Measurements from ENCODE around the gene SNCA.

The SNCA gene

GRCh38 chr4:89800012-89800516 lies 36.9 kb downstream of the SNCA start:
- H3K4me2 ChIP-seq (ENCODE audit: low read length, poor library complexity, severe bottlenecking) = no peak overlapping the region
- no peak overlapping the region for H2BK120ac ChIP-seq (ENCODE audit: low read depth, low read length)
- no peak overlapping the region for H3K27ac ChIP-seq (ENCODE audit: low read length, poor library complexity, severe bottlenecking)
- H3K79me1 ChIP-seq (replicated peaks; ENCODE audit: low read length, poor library complexity, severe bottlenecking) = no peaks in the 10 kb centered on the region
- H4K8ac ChIP-seq (ENCODE audit: low read length) = no peak overlapping the region
- no peaks in the 10 kb centered on the region for H3K9me3 ChIP-seq (ENCODE audit: control insufficient read depth, low read length)
- WGBS = 67% methylated on average over 1 of the region's 3 CpGs
- no peak overlapping the region for H2BK5ac ChIP-seq (ENCODE audit: low read depth, low read length, poor library complexity, severe bottlenecking)
- H2AK5ac ChIP-seq (ENCODE audit: low read length, severe bottlenecking) = no peak overlapping the region
- no peak overlapping the region for H3K23ac ChIP-seq (ENCODE audit: low read length in 2 of 2)
- no peak overlapping the region for H2AFZ ChIP-seq (ENCODE audit: low read depth, low read length)
- no peak overlapping the region for H3K9ac ChIP-seq (ENCODE audit: low read length)
- H3K36me3 ChIP-seq (ENCODE audit: control insufficient read depth in 1 of 2, insufficient read depth in 2 of 2, low read depth in 1 of 2, low read length in 2 of 2) = no peaks in the 10 kb centered on the region
- H3K4me1 ChIP-seq (ENCODE audit: control insufficient read depth, insufficient read depth, low read depth, low read length) = no peaks in the 10 kb centered on the region
- no peak overlapping the region for H2BK12ac ChIP-seq (ENCODE audit: low read length in 2 of 2)
- peak; percentile 54 for DNase-seq
- H3K4me3 ChIP-seq (ENCODE audit: insufficient read depth in 1 of 2, low read depth in 1 of 2, low read length in 2 of 2) = no peak overlapping the region
- no peak overlapping the region for H2BK15ac ChIP-seq (ENCODE audit: low read depth, poor library complexity, severe bottlenecking)
- no peak overlapping the region for H4K91ac ChIP-seq (ENCODE audit: low read length)
- H3K14ac ChIP-seq (ENCODE audit: low read length in 2 of 2) = no peak overlapping the region
- no peaks in the 10 kb centered on the region for H3K27me3 ChIP-seq (ENCODE audit: control insufficient read depth in 1 of 2, insufficient read depth in 1 of 2, low read length in 2 of 2)
- H3K18ac ChIP-seq (ENCODE audit: low read depth in 1 of 2, low read length in 2 of 2) = no peak overlapping the region
- no peak overlapping the region for H3K4ac ChIP-seq (ENCODE audit: low read depth in 1 of 2, low read length in 2 of 2)

DNA sequence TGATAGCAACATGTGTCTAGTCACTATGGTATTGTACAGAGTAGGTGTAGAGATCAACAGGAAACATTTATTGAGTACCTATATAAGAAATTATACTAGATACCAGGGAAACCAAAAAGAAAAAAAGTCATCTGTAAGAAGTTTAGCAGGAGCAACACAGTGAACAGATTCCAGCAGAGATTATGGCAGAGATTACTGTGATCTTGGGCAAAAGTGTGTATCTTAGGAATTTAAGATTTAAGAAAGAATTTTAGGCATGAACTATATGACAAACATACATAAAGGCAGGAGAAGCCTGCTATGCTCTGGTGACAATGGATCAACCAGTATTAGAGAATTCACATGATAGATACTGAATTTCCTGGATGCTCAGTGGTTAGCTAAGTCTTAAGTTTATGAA lies 37.9 kb downstream of the SNCA start:
- Histone ChIP-seq H3K4ac (ENCODE audit: low read depth in 1 of 2, low read length in 2 of 2) (no peak overlapping the region), H3K23ac (ENCODE audit: low read length in 2 of 2) (no peak overlapping the region), H3K9ac (ENCODE audit: low read length) (no peak overlapping the region), H4K91ac (ENCODE audit: low read length) (no peak overlapping the region), H4K8ac (ENCODE audit: low read length) (no peak overlapping the region), H3K4me2 (ENCODE audit: low read length, poor library complexity, severe bottlenecking) (no peak overlapping the region), H3K27ac (ENCODE audit: low read length, poor library complexity, severe bottlenecking) (no peak overlapping the region), H3K27me3 (ENCODE audit: control insufficient read depth in 1 of 2, insufficient read depth in 1 of 2, low read length in 2 of 2) (no peaks in the 10 kb centered on the region), H3K36me3 (ENCODE audit: control insufficient read depth in 1 of 2, insufficient read depth in 2 of 2, low read depth in 1 of 2, low read length in 2 of 2) (no peaks in the 10 kb centered on the region), H3K4me3 (ENCODE audit: insufficient read depth in 1 of 2, low read depth in 1 of 2, low read length in 2 of 2) (no peak overlapping the region), H2BK15ac (ENCODE audit: low read depth, poor library complexity, severe bottlenecking) (no peak overlapping the region), H3K18ac (ENCODE audit: low read depth in 1 of 2, low read length in 2 of 2) (no peak overlapping the region), H2AFZ (ENCODE audit: low read depth, low read length) (no peak overlapping the region), H2AK5ac (ENCODE audit: low read length, severe bottlenecking) (no peak overlapping the region), H3K4me1 (ENCODE audit: control insufficient read depth, insufficient read depth, low read depth, low read length) (no peaks in the 10 kb centered on the region), H2BK5ac (ENCODE audit: low read depth, low read length, poor library complexity, severe bottlenecking) (no peak overlapping the region), H3K14ac (ENCODE audit: low read length in 2 of 2) (no peak overlapping the region), H2BK12ac (ENCODE audit: low read length in 2 of 2) (no peak overlapping the region), H3K9me3 (ENCODE audit: control insufficient read depth, low read length) (no peaks in the 10 kb centered on the region), H2BK120ac (ENCODE audit: low read depth, low read length) (no peak overlapping the region), H3K79me1 (replicated peaks; ENCODE audit: low read length, poor library complexity, severe bottlenecking) (no peaks in the 10 kb centered on the region)
- DNase-seq = no peak

DNA sequence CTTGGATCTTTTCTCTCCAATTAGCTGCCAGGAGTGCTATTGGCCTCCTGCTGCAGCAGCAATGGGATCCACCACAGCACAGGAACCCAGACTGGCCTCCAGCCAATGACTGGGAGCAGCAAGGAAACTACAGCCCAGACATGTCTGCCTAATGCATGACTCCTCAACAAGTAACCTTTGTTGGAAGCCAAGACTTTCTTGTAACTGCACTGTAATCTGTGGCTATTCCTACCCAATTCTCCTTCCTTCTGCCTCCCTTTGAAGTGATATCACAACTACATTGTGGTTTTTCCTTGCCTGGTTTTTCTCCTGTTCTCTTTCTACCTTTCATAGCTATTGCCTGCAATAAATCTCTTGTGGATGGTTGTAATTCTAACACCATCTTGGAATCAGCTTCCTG lies 39.8 kb downstream of the SNCA start:
- Histone ChIP-seq H3K4me1 (ENCODE audit: control insufficient read depth, insufficient read depth, low read depth, low read length) (no peaks in the 10 kb centered on the region), H3K4me3 (ENCODE audit: insufficient read depth in 1 of 2, low read depth in 1 of 2, low read length in 2 of 2) (no peak overlapping the region), H3K9me3 (ENCODE audit: control insufficient read depth, low read length) (no peaks in the 10 kb centered on the region), H3K4me2 (ENCODE audit: low read length, poor library complexity, severe bottlenecking) (no peak overlapping the region), H3K36me3 (ENCODE audit: control insufficient read depth in 1 of 2, insufficient read depth in 2 of 2, low read depth in 1 of 2, low read length in 2 of 2) (no peaks in the 10 kb centered on the region), H3K9ac (ENCODE audit: low read length) (no peak overlapping the region), H2BK120ac (ENCODE audit: low read depth, low read length) (no peak overlapping the region), H3K79me1 (replicated peaks; ENCODE audit: low read length, poor library complexity, severe bottlenecking) (no peaks in the 10 kb centered on the region), H3K4ac (ENCODE audit: low read depth in 1 of 2, low read length in 2 of 2) (no peak overlapping the region), H3K27me3 (ENCODE audit: control insufficient read depth in 1 of 2, insufficient read depth in 1 of 2, low read length in 2 of 2) (no peaks in the 10 kb centered on the region), H2AK5ac (ENCODE audit: low read length, severe bottlenecking) (no peak overlapping the region), H3K14ac (ENCODE audit: low read length in 2 of 2) (no peak overlapping the region), H4K8ac (ENCODE audit: low read length) (peak overlapping the region; percentile 4), H2BK5ac (ENCODE audit: low read depth, low read length, poor library complexity, severe bottlenecking) (no peak overlapping the region), H2BK15ac (ENCODE audit: low read depth, poor library complexity, severe bottlenecking) (no peak overlapping the region), H4K91ac (ENCODE audit: low read length) (no peak overlapping the region), H3K23ac (ENCODE audit: low read length in 2 of 2) (no peak overlapping the region), H3K18ac (ENCODE audit: low read depth in 1 of 2, low read length in 2 of 2) (no peak overlapping the region), H3K27ac (ENCODE audit: low read length, poor library complexity, severe bottlenecking) (no peak overlapping the region), H2AFZ (ENCODE audit: low read depth, low read length) (no peak overlapping the region), H2BK12ac (ENCODE audit: low read length in 2 of 2) (no peak overlapping the region)
- DNase-seq = peak; percentile 11

DNA sequence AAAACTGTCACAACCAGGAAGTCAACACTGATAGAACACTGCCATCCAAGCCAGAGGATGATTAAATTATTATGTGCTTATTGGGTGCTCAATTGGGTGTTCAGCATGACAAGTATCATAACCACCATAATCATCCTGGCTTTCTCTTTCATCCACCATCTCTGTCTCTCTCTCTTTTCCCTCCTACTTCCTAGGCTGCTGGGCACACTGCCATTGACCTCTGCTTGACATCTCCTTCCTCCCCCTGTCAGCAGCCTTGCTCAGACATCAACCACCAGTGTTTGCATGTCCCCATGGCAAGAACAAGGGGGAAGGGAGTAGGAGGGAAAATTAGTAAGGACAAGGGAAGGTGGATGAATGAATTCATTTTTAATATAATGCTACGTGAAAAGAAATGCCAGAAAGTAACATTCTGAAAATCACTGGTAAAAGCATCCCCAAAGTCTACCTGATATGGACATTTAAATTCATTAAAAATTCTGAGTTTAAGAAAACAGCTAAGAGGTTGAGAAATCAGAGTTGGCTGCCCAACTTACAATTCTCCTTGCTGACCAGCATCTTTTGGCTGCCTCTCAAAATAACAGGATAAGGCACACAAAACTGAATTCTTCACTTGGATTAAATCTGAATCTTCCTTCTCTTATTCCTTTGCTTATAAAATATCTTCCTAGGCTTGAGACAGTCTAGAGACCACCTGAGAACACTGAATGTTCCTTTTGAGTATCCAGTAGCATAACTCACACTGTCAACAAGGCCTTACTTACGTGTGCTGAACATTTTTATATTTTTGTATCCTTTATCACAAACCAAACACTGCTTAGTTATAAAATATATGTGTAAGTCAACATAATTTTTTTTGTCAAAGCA lies 48.5 kb downstream of the SNCA start:
- H4K91ac ChIP-seq (ENCODE audit: low read length) = no peak overlapping the region
- H3K36me3 ChIP-seq (ENCODE audit: control insufficient read depth in 1 of 2, insufficient read depth in 2 of 2, low read depth in 1 of 2, low read length in 2 of 2) = no peaks in the 10 kb centered on the region
- H3K9me3 ChIP-seq (ENCODE audit: control insufficient read depth, low read length) = no peaks in the 10 kb centered on the region
- no CpG with 5 or more reads among the region's 2 CpGs for whole genome bisulfite sequencing
- H3K27ac ChIP-seq (ENCODE audit: low read length, poor library complexity, severe bottlenecking) = no peak overlapping the region
- no peak overlapping the region for H2AK5ac ChIP-seq (ENCODE audit: low read length, severe bottlenecking)
- no peaks in the 10 kb centered on the region for H3K27me3 ChIP-seq (ENCODE audit: control insufficient read depth in 1 of 2, insufficient read depth in 1 of 2, low read length in 2 of 2)
- H3K4ac ChIP-seq (ENCODE audit: low read depth in 1 of 2, low read length in 2 of 2) = no peak overlapping the region
- no peak overlapping the region for H3K14ac ChIP-seq (ENCODE audit: low read length in 2 of 2)
- no peak overlapping the region for H3K9ac ChIP-seq (ENCODE audit: low read length)
- H2BK5ac ChIP-seq (ENCODE audit: low read depth, low read length, poor library complexity, severe bottlenecking) = no peak overlapping the region
- H4K8ac ChIP-seq (ENCODE audit: low read length) = no peak overlapping the region
- no peak overlapping the region for H3K4me2 ChIP-seq (ENCODE audit: low read length, poor library complexity, severe bottlenecking)
- H2BK12ac ChIP-seq (ENCODE audit: low read length in 2 of 2) = no peak overlapping the region
- no peaks in the 10 kb centered on the region for H3K79me1 ChIP-seq (replicated peaks; ENCODE audit: low read length, poor library complexity, severe bottlenecking)
- no peak overlapping the region for H3K18ac ChIP-seq (ENCODE audit: low read depth in 1 of 2, low read length in 2 of 2)
- H2BK120ac ChIP-seq (ENCODE audit: low read depth, low read length) = no peak overlapping the region
- H2BK15ac ChIP-seq (ENCODE audit: low read depth, poor library complexity, severe bottlenecking) = no peak overlapping the region
- H3K4me3 ChIP-seq (ENCODE audit: insufficient read depth in 1 of 2, low read depth in 1 of 2, low read length in 2 of 2) = no peak overlapping the region
- no peaks in the 10 kb centered on the region for H3K4me1 ChIP-seq (ENCODE audit: control insufficient read depth, insufficient read depth, low read depth, low read length)
- peak; percentile 40 for DNase-seq
- H3K23ac ChIP-seq (ENCODE audit: low read length in 2 of 2) = no peak overlapping the region
- H2AFZ ChIP-seq (ENCODE audit: low read depth, low read length) = no peak overlapping the region

Data from mesenchymal stem cell (in vitro differentiated cells and primary cell).